IMR-90 (cell line): ENCODE data around the gene PRKAR2A. TPM values are rescaled to one million over a fixed set of nuclear protein-coding genes. Genes with fewer than 3 reads are reported as not detected.

ENCODE experiments used
- ATAC-seq: fragments of 200-7000 bp; cut with Tn5 transposase; 2 replicates; pipeline ENCODE4 v1.9.1; 2020; ENCODE audit warnings: low read depth, mild to moderate bottlenecking, moderate library complexity
- BruUV-seq: library from RNA; stranded (reverse); fragments of 400-500 nt; replicated peaks from 2 replicates; lab custom pipeline; 2021; lab: Mats Ljungman, UMichigan
- CTCF ChIA-PET: fragments of 300-600 bp; formaldehyde crosslinking; extraction: SDS; loops from one replicate; lab custom pipeline; 2021; ENCODE audit warnings: antibody characterized with exemption; lab: Yijun Ruan, JAX
- POLR2A ChIA-PET: fragments of 300-600 bp; sonication (Branson Sonifier 250); formaldehyde crosslinking; loops from one replicate; lab custom pipeline; 2022; ENCODE audit warnings: antibody characterized with exemption; ENCODE audit not compliant: unreplicated experiment; lab: Charles Lee
- DNase-seq: peaks from one replicate; pipeline ENCODE4 v3.0.0; 2013
- H2AFZ ChIP-seq: replicated peaks from 2 replicates; pipeline ENCODE3; 2013; ENCODE audit warnings: low read length, mild to moderate bottlenecking; ENCODE audit not compliant: poor library complexity
- H2AK5ac ChIP-seq: 2 replicates; pipeline ENCODE4 v1.6.1; 2013; ENCODE audit warnings: low read depth, low read length, inconsistent platforms
- H2AK9ac ChIP-seq: replicated peaks from 2 replicates; pipeline ENCODE3; 2013; ENCODE audit warnings: mild to moderate bottlenecking, low read depth, low read length, moderate library complexity; ENCODE audit not compliant: poor library complexity
- H2BK120ac ChIP-seq: 2 replicates; pipeline ENCODE4 v1.6.1; 2013; ENCODE audit warnings: low read depth, low read length, inconsistent platforms
- H2BK15ac ChIP-seq: 3 replicates; pipeline ENCODE4 v1.6.1; 2013; ENCODE audit warnings: low read depth, low read length, inconsistent platforms
- H2BK20ac ChIP-seq: 2 replicates; pipeline ENCODE4 v1.6.1; 2013; ENCODE audit warnings: low read depth, mild to moderate bottlenecking, inconsistent platforms, low read length, moderate library complexity
- H2BK5ac ChIP-seq: 2 replicates; pipeline ENCODE4 v1.6.1; 2013; ENCODE audit warnings: mild to moderate bottlenecking, low read depth, low read length, inconsistent platforms; ENCODE audit not compliant: poor library complexity, severe bottlenecking
- H3K14ac ChIP-seq: replicated peaks from 2 replicates; pipeline ENCODE4 v1.6.1; 2013; ENCODE audit warnings: low read depth, low read length, inconsistent platforms
- H3K18ac ChIP-seq: 2 replicates; pipeline ENCODE4 v1.6.1; 2013; ENCODE audit warnings: low read depth, low read length, control low read depth
- H3K23ac ChIP-seq: 2 replicates; pipeline ENCODE4 v1.6.1; 2013; ENCODE audit warnings: low read depth, low read length, inconsistent platforms
- H3K27ac ChIP-seq: 2 replicates; pipeline ENCODE4 v1.5.1; 2013; ENCODE audit warnings: mild to moderate bottlenecking, control low read depth, low read length; ENCODE audit not compliant: insufficient read depth
- H3K27me3 ChIP-seq: 2 replicates; pipeline ENCODE4 v1.6.1; 2013; ENCODE audit warnings: low read length; ENCODE audit not compliant: control insufficient read depth, insufficient read depth
- H3K36me3 ChIP-seq: 2 replicates; pipeline ENCODE4 v1.6.1; 2013; ENCODE audit warnings: low read length, mixed read lengths; ENCODE audit not compliant: control insufficient read depth, insufficient read depth
- H3K4ac ChIP-seq: 2 replicates; pipeline ENCODE4 v1.6.1; 2013; ENCODE audit warnings: low read depth, low read length, inconsistent platforms
- H3K4me1 ChIP-seq: 2 replicates; pipeline ENCODE4 v1.6.1; 2013; ENCODE audit warnings: low read length, mixed read lengths; ENCODE audit not compliant: control insufficient read depth, insufficient read depth
- H3K4me2 ChIP-seq: 2 replicates; pipeline ENCODE4 v1.6.1; 2013; ENCODE audit warnings: low read depth, mild to moderate bottlenecking, control low read depth, low read length, moderate library complexity
- H3K4me3 ChIP-seq: 2 replicates; pipeline ENCODE4 v1.5.1; 2013; ENCODE audit warnings: low read depth, mild to moderate bottlenecking, control low read depth, low read length, moderate library complexity; ENCODE audit not compliant: insufficient read depth
- H3K56ac ChIP-seq: 2 replicates; pipeline ENCODE4 v1.6.1; 2013; ENCODE audit warnings: low read length, inconsistent platforms; ENCODE audit not compliant: insufficient read depth; ENCODE audit errors: extremely low read depth
- H3K79me1 ChIP-seq, 2 experiments: 2 replicates each; pipeline ENCODE4 v1.6.1; 2013; ENCODE audit warnings: low read length in 2 of 2, inconsistent platforms in 1 of 2, low read depth in 1 of 2
- H3K9ac ChIP-seq: 2 replicates; pipeline ENCODE4 v1.6.1; 2013; ENCODE audit warnings: low read depth, low read length, control low read depth
- H3K9me1 ChIP-seq: 2 replicates; pipeline ENCODE4 v1.6.1; 2013; ENCODE audit warnings: low read length, inconsistent platforms; ENCODE audit not compliant: insufficient read depth
- H3K9me3 ChIP-seq: 2 replicates; pipeline ENCODE4 v1.6.1; 2013; ENCODE audit warnings: low read length; ENCODE audit not compliant: control insufficient read depth, insufficient read depth
- H4K20me1 ChIP-seq: 2 replicates; pipeline ENCODE4 v1.6.1; 2013; ENCODE audit warnings: low read length, inconsistent platforms; ENCODE audit not compliant: insufficient read depth
- H4K5ac ChIP-seq: 2 replicates; pipeline ENCODE4 v1.6.1; 2013; ENCODE audit warnings: mild to moderate bottlenecking, low read depth, low read length, control low read depth
- H4K8ac ChIP-seq, 2 experiments: 2 replicates each; pipeline ENCODE4 v1.6.1; 2013; ENCODE audit warnings: low read depth in 2 of 2, low read length in 2 of 2, control low read depth in 1 of 2, inconsistent platforms in 1 of 2
- H4K91ac ChIP-seq: 2 replicates; pipeline ENCODE4 v1.6.1; 2013; ENCODE audit warnings: low read depth, low read length, inconsistent platforms; ENCODE audit not compliant: insufficient read depth
- BHLHE40 ChIP-seq: fragments of 150-350 bp; IDR thresholded peaks from 2 replicates; pipeline ENCODE4 v1.6.1; 2016; ENCODE audit warnings: mild to moderate bottlenecking, low read depth, low read length
- CEBPB ChIP-seq: IDR thresholded peaks from 2 replicates; pipeline ENCODE4 v1.6.1; 2012; ENCODE audit warnings: low read depth, low read length, improper control_type of control experiment
- CHD1 ChIP-seq: IDR thresholded peaks from 2 replicates; pipeline ENCODE4 v1.6.1; 2012; ENCODE audit warnings: low read depth, low read length, improper control_type of control experiment
- CTCF ChIP-seq: conservative IDR thresholded peaks from 2 replicates; pipeline ENCODE4 v1.5.1; 2012; ENCODE audit warnings: mild to moderate bottlenecking, low read depth, low read length, improper control_type of control experiment
- FOS ChIP-seq: fragments of 150-350 bp; IDR thresholded peaks from 2 replicates; pipeline ENCODE4 v1.6.1; 2016; ENCODE audit warnings: low read depth, low read length
- MXI1 ChIP-seq: IDR thresholded peaks from 2 replicates; pipeline ENCODE4 v1.6.1; 2012; ENCODE audit warnings: low read depth, mild to moderate bottlenecking, low read length, moderate library complexity, borderline replicate concordance
- POLR2A ChIP-seq: IDR thresholded peaks from 2 replicates; pipeline ENCODE4 v1.6.1; 2012; ENCODE audit warnings: mild to moderate bottlenecking, low read depth, low read length
- RAD21 ChIP-seq: IDR thresholded peaks from 2 replicates; pipeline ENCODE4 v1.6.1; 2012; ENCODE audit warnings: low read length, improper control_type of control experiment
- RCOR1 ChIP-seq: IDR thresholded peaks from 2 replicates; pipeline ENCODE4 v1.6.1; 2012; ENCODE audit warnings: mild to moderate bottlenecking, low read length, improper control_type of control experiment; ENCODE audit not compliant: insufficient replicate concordance
- RFX5 ChIP-seq: IDR thresholded peaks from 2 replicates; pipeline ENCODE4 v1.8.0; 2012; ENCODE audit warnings: low read depth, mild to moderate bottlenecking, low read length, moderate library complexity
- SMC3 ChIP-seq: fragments of 150-350 bp; IDR thresholded peaks from 2 replicates; pipeline ENCODE4 v1.6.1; 2016; ENCODE audit warnings: low read depth, mild to moderate bottlenecking, antibody characterized with exemption, low read length, moderate library complexity
- USF2 ChIP-seq: fragments of 150-350 bp; IDR thresholded peaks from 2 replicates; pipeline ENCODE4 v1.6.1; 2017; ENCODE audit warnings: mild to moderate bottlenecking, antibody characterized with exemption, low read length, low read depth
- dilution Hi-C: fragments of 300-500 bp; cut with HindIII; formaldehyde crosslinking; loops from one replicate; pipeline ENCODE4 v1.14.3; 2018; ENCODE audit warnings: low sequenced_read_pairs; ENCODE audit not compliant: unreplicated experiment
- in situ Hi-C: fragments of 300-500 bp; cut with MboI; formaldehyde crosslinking; loops from 3 replicates; pipeline ENCODE4 v1.14.3; 2019; ENCODE audit warnings: low sequenced_read_pairs, inconsistent platforms, mixed read lengths
- intact Hi-C: fragments of 100-400 bp; cut with micrococcal nuclease; formaldehyde crosslinking; loops from 2 replicates; pipeline ENCODE4 v1.10.0; 2022
- polyA plus RNA-seq, 3 experiments: library from polyadenylated mRNA; depleted of rRNA; stranded (reverse); fragments of >200 nt; gene quantifications; 2 replicates each; pipeline ENCODE4 v1.2.3, GENCODE V29; 2012; ENCODE audit warnings: low replicate concordance in 1 of 3
- total RNA-seq: library from RNA; depleted of rRNA; stranded (reverse); fragments of >200 nt; gene quantifications from 2 replicates; pipeline ENCODE4 v1.2.3, GENCODE V29; 2012

The PRKAR2A gene
- total and polyA plus RNA-seq, 2 of the 4 experiments (the other 2 are of a cell fraction): 11.3 to 48.2 TPM

- no peak for TF ChIP-seq MXI1
- no peak for TF ChIP-seq RAD21
- TF ChIP-seq FOS: no peak
- no peak for TF ChIP-seq CTCF
- no peak for TF ChIP-seq CHD1
- no peak for TF ChIP-seq SMC3
- TF ChIP-seq RFX5: no peak
- TF ChIP-seq POLR2A: no peak
- TF ChIP-seq CEBPB: no peak
- TF ChIP-seq BHLHE40: no peak
- no peak for TF ChIP-seq USF2
- TF ChIP-seq RCOR1: no peak
- POLR2A ChIA-PET: no interaction called here
- no peak for DNase-seq
These were observed 151.1 kb downstream of the PRKAR2A start for GRCh38 chr3:48696601-48697000.

More at GRCh38 chr3:48696601-48697000, 151.1 kb downstream of the PRKAR2A start:
- no peak overlapping the region for H2BK15ac ChIP-seq
- no peak overlapping the region for H3K4me3 ChIP-seq
- H3K9me1 ChIP-seq: peaks cover 27% of the 10 kb centered on the region
- H3K36me3 ChIP-seq: peaks cover 49% of the 10 kb centered on the region
- no peak overlapping the region for H3K56ac ChIP-seq
- H3K79me1 ChIP-seq: peaks cover 41 to 80% of the 10 kb centered on the region in 2 experiments
- H2BK120ac ChIP-seq: no peak overlapping the region
- H3K4me1 ChIP-seq: peaks cover 29% of the 10 kb centered on the region
- no peak overlapping the region; the same call in 1 of the 2 replicates for H3K23ac ChIP-seq
- in situ Hi-C loops (no loop called here), intact Hi-C loops (no loop called here), dilution Hi-C loops (no loop called here)
- no peak overlapping the region for H4K8ac ChIP-seq
- no peak overlapping the region for H3K4me2 ChIP-seq
- no peak overlapping the region for H2AK5ac ChIP-seq
- no peak overlapping the region for H4K5ac ChIP-seq
- H4K91ac ChIP-seq: no peak overlapping the region
- no peak overlapping the region for H2BK5ac ChIP-seq
- H3K9me3 ChIP-seq: no peaks in the 10 kb centered on the region
- H2AFZ ChIP-seq: no peak overlapping the region
- H3K18ac ChIP-seq: no peak overlapping the region
- no peak for ATAC-seq
- no peak overlapping the region for H3K14ac ChIP-seq
- no peak overlapping the region for H2AK9ac ChIP-seq
- H3K4ac ChIP-seq: no peak overlapping the region
- H3K27me3 ChIP-seq: no peaks in the 10 kb centered on the region
- H3K27ac ChIP-seq: no peak overlapping the region
- peaks cover 88% of the 10 kb centered on the region for H4K20me1 ChIP-seq
- no peak overlapping the region for H3K9ac ChIP-seq
- H2BK20ac ChIP-seq: no peak overlapping the region
- no TSS peak for BruUV-seq
- CTCF ChIA-PET: interaction anchor here (2.5 kb wide), 1 partner anchor 43 kb away, joined by 7 read pairs; no protein-coding TSS in a partner anchor
